HEK293 (cell line): ENCODE measurements around the gene HOXB4.

Source experiments
- ELK4 ChIP-seq: IDR thresholded peaks from 2 replicates; pipeline ENCODE4 v1.6.1; 2011; ENCODE audit warnings: mild to moderate bottlenecking, low read depth, low read length, borderline replicate concordance
- KLF8 ChIP-seq: fragments of 450-650 bp; formaldehyde crosslinking; IDR thresholded peaks from 2 replicates; pipeline ENCODE4 v1.5.1; 2016; ENCODE audit warnings: missing biosample characterization, missing genetic modification characterization
- PRDM6 ChIP-seq: fragments of 450-650 bp; formaldehyde crosslinking; IDR thresholded peaks from 2 replicates; pipeline ENCODE4 v1.5.1; 2017; ENCODE audit warnings: missing biosample characterization, missing genetic modification characterization
- TSHZ1 ChIP-seq: fragments of 450-650 bp; formaldehyde crosslinking; IDR thresholded peaks from 2 replicates; pipeline ENCODE4 v1.5.1; 2016; ENCODE audit warnings: missing biosample characterization, missing genetic modification characterization, borderline replicate concordance
- ZBTB6 ChIP-seq: fragments of 450-650 bp; formaldehyde crosslinking; IDR thresholded peaks from 2 replicates; pipeline ENCODE4 v1.5.1; 2017; ENCODE audit warnings: missing biosample characterization, missing genetic modification characterization
- ZNF155 ChIP-seq: fragments of 450-650 bp; formaldehyde crosslinking; IDR thresholded peaks from 2 replicates; pipeline ENCODE4 v1.5.1; 2016; ENCODE audit warnings: missing biosample characterization, missing genetic modification characterization
- ZNF18 ChIP-seq: fragments of 450-650 bp; formaldehyde crosslinking; IDR thresholded peaks from 2 replicates; pipeline ENCODE4 v1.5.1; 2016; ENCODE audit warnings: missing biosample characterization, missing genetic modification characterization
- ZNF184 ChIP-seq: fragments of 450-650 bp; IDR thresholded peaks from 2 replicates; pipeline ENCODE4 v1.5.1; 2018; ENCODE audit warnings: missing biosample characterization, mild to moderate bottlenecking, missing genetic modification characterization
- ZNF221 ChIP-seq: fragments of 450-650 bp; formaldehyde crosslinking; IDR thresholded peaks from 2 replicates; pipeline ENCODE4 v1.5.1; 2017; ENCODE audit warnings: missing biosample characterization, missing genetic modification characterization, borderline replicate concordance
- ZNF223 ChIP-seq: fragments of 450-650 bp; formaldehyde crosslinking; IDR thresholded peaks from 2 replicates; pipeline ENCODE4 v1.5.1; 2016; ENCODE audit warnings: missing biosample characterization, missing genetic modification characterization
- ZNF362 ChIP-seq: fragments of 450-650 bp; formaldehyde crosslinking; IDR thresholded peaks from 2 replicates; pipeline ENCODE4 v1.5.1; 2016; ENCODE audit warnings: missing biosample characterization, missing genetic modification characterization
- ZNF398 ChIP-seq: fragments of 450-650 bp; formaldehyde crosslinking; IDR thresholded peaks from 2 replicates; pipeline ENCODE4 v1.5.1; 2017; ENCODE audit warnings: missing biosample characterization, missing genetic modification characterization
- ZNF426 ChIP-seq: fragments of 450-650 bp; formaldehyde crosslinking; IDR thresholded peaks from 2 replicates; pipeline ENCODE4 v1.5.1; 2017; ENCODE audit warnings: missing biosample characterization, missing genetic modification characterization, mild to moderate bottlenecking, inconsistent platforms, moderate library complexity
- ZNF518A ChIP-seq: fragments of 450-650 bp; formaldehyde crosslinking; conservative IDR thresholded peaks from 2 replicates; pipeline ENCODE4 v1.5.1; 2016; ENCODE audit warnings: low read depth, missing biosample characterization, missing genetic modification characterization
- ZNF549 ChIP-seq: fragments of 450-650 bp; IDR thresholded peaks from 2 replicates; pipeline ENCODE4 v1.5.1; 2018; ENCODE audit warnings: missing biosample characterization, missing genetic modification characterization, mild to moderate bottlenecking, inconsistent platforms, moderate library complexity
- ZNF558 ChIP-seq: fragments of 450-650 bp; formaldehyde crosslinking; IDR thresholded peaks from 2 replicates; pipeline ENCODE4 v1.5.1; 2016; ENCODE audit warnings: missing biosample characterization, missing genetic modification characterization
- ZNF560 ChIP-seq: fragments of 450-650 bp; formaldehyde crosslinking; IDR thresholded peaks from 2 replicates; pipeline ENCODE4 v1.5.1; 2017; ENCODE audit warnings: missing biosample characterization, missing genetic modification characterization, borderline replicate concordance
- ZNF623 ChIP-seq: fragments of 450-650 bp; formaldehyde crosslinking; IDR thresholded peaks from 2 replicates; pipeline ENCODE4 v1.5.1; 2016; ENCODE audit warnings: missing biosample characterization, missing genetic modification characterization
- ZSCAN4 ChIP-seq: fragments of 450-650 bp; formaldehyde crosslinking; IDR thresholded peaks from 2 replicates; pipeline ENCODE4 v1.5.1; 2017; ENCODE audit warnings: missing biosample characterization, missing genetic modification characterization

Gene HOXB4

GRCh38 chr17:48577330-48577945, 712 bp downstream of the HOXB4 start (continued):
- peak; percentile 28; the same call in 1 of the 2 replicates for TF ChIP-seq ZNF518A (tag by site-specific recombination)
- peak; percentile 98 for TF ChIP-seq ZNF18 (tag by site-specific recombination)
- TF ChIP-seq ZBTB6, result 0 out of 2 replicates have a peak, but pooled peaks have one; percentile 51
- TF ChIP-seq ZNF558 (tag by site-specific recombination), result peak; percentile 40; the same call in 1 of the 2 replicates
- 0 out of 2 replicates have a peak, but pooled peaks have one; percentile 39 for TF ChIP-seq ZNF221 (tag by site-specific recombination)
- TF ChIP-seq KLF8 (tag by site-specific recombination), result peak; percentile 81
- peak; percentile 93 for TF ChIP-seq ZNF398 (tag by site-specific recombination)
- TF ChIP-seq ZNF184 (tag by site-specific recombination), result peak; percentile 38; the same call in 1 of the 2 replicates
- no peak for TF ChIP-seq ZNF426 (tag by site-specific recombination)
- TF ChIP-seq ZNF223 (tag by site-specific recombination), result peak; percentile 30; the same call in 1 of the 2 replicates
- no peak for TF ChIP-seq ZNF549 (tag by site-specific recombination)
- no peak for TF ChIP-seq ZNF155 (tag by site-specific recombination)
- TF ChIP-seq TSHZ1 (tag by site-specific recombination), result peak; percentile 84
- no peak for TF ChIP-seq ELK4
- TF ChIP-seq PRDM6, result peak; percentile 100
- TF ChIP-seq ZNF560 (tag by site-specific recombination), result no peak
- no peak for TF ChIP-seq ZNF623
- no peak for TF ChIP-seq ZNF362 (tag by site-specific recombination)
- peak; percentile 53; the same call in 1 of the 2 replicates for TF ChIP-seq ZSCAN4 (tag by site-specific recombination)
